SH-SY5Y (cell line): ENCODE results near the gene PHF24.

Source experiments
- GATA2 ChIP-seq: IDR thresholded peaks from 2 replicates; pipeline ENCODE4 v1.6.1; 2011; ENCODE audit warnings: mild to moderate bottlenecking, low read depth, low read length
- GATA3 ChIP-seq: IDR thresholded peaks from 2 replicates; pipeline ENCODE4 v1.6.1; 2011; ENCODE audit warnings: low read depth, mild to moderate bottlenecking, low read length, moderate library complexity

GRCh38 chr9:35029241-35029640 is 71.2 kb downstream of the PHF24 start:
- TF ChIP-seq GATA2 (no peak), GATA3 (no peak)
